Left ventricle myocardium inferior (tissue), 1 donor: ENCODE results near the gene CYTH4. TPM values are rescaled to one million over a fixed set of nuclear protein-coding genes. Genes with fewer than 3 reads are reported as not detected.

Experiments used
- DNase-seq: peaks from one replicate; pipeline ENCODE4 v3.0.0-alpha.2; 2020
- H3K27ac ChIP-seq: fragments of 200-600 bp; replicated peaks from 2 replicates; pipeline ENCODE4 v1.8.0; 2021
- H3K27me3 ChIP-seq: fragments of 200-600 bp; 2 replicates; pipeline ENCODE4 v1.8.0; 2021; ENCODE audit warnings: low read depth
- H3K36me3 ChIP-seq: fragments of 200-600 bp; 2 replicates; pipeline ENCODE4 v1.8.0; 2021
- H3K4me1 ChIP-seq: fragments of 200-600 bp; 2 replicates; pipeline ENCODE4 v1.8.0; 2021
- H3K4me3 ChIP-seq: fragments of 200-600 bp; 2 replicates; pipeline ENCODE4 v1.8.0; 2021; ENCODE audit warnings: mild to moderate bottlenecking, moderate library complexity
- H3K9me3 ChIP-seq: fragments of 200-600 bp; replicated peaks from 2 replicates; pipeline ENCODE4 v1.8.0; 2021
- intact Hi-C: fragments of 100-400 bp; cut with micrococcal nuclease; formaldehyde crosslinking; loops from one replicate; pipeline ENCODE4 v1.11.0; 2022
- total RNA-seq: library from RNA; stranded (reverse); fragmentation: NEBNext Ultra II Directional; extraction: Animal tissue kit (Norgen Biotek cat#: 25700); gene quantifications from one replicate; pipeline ENCODE4 v1.2.1, GENCODE V29; 2021
- TF ChIP-seq, protein P1 (sequence below): fragments of 200-600 bp; IDR thresholded peaks from 2 replicates; pipeline ENCODE4 v1.8.0; 2021; ENCODE audit warnings: antibody characterized with exemption, mild to moderate bottlenecking, borderline replicate concordance
- donor health status: DM: no; HTN: yes; CAD: no; lungs with severe emphysema.

The CYTH4 gene
- total RNA-seq, 1 donor from 2014 or later, result 4.8 TPM

DNA sequence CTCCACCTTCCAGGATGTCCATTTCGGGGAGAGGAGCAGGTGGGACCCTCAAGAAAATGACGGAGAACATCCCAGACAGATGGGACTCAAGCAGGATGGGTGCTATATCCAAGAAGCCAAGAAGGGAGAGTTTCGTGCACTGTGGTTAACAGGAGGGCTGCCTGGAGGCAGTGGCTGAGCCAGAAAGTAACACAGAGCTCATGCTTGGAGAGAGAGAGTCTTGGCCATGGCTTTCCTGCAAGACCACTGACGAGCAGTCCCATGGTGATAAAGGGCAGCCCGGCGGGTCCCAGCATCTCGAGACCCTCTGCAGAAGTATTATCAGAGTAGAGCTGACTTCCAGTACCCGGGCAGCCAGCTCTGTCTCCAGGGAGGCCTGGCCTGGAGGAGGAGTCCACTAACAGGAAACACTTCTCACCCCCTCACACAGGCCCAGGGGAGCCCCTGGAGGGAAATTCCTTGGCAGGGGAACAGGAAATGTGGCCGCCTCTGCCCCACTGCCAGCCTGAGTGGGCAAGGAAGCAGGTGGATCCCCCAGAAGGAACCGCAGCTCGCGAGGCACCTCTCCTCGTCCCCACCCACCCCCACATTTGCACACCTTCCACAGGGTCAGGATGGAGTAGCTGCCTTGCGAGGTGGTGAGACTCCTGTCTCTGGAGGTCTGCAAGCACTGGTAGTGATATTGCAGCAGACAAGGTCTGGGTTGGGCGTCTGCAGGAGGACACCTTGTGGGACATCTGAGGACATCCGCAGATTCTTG, 32.2 kb downstream of the CYTH4 start:
- no peaks in the 10 kb centered on the region for H3K36me3 ChIP-seq
- H3K9me3 ChIP-seq, result no peaks in the 10 kb centered on the region
- no peak overlapping the region for H3K4me3 ChIP-seq
- no peak for DNase-seq
- H3K4me1 ChIP-seq, result peaks cover 13% of the 10 kb centered on the region
- no peak overlapping the region for H3K27ac ChIP-seq
- peaks cover 73% of the 10 kb centered on the region for H3K27me3 ChIP-seq
- TF ChIP-seq, protein P1, sequence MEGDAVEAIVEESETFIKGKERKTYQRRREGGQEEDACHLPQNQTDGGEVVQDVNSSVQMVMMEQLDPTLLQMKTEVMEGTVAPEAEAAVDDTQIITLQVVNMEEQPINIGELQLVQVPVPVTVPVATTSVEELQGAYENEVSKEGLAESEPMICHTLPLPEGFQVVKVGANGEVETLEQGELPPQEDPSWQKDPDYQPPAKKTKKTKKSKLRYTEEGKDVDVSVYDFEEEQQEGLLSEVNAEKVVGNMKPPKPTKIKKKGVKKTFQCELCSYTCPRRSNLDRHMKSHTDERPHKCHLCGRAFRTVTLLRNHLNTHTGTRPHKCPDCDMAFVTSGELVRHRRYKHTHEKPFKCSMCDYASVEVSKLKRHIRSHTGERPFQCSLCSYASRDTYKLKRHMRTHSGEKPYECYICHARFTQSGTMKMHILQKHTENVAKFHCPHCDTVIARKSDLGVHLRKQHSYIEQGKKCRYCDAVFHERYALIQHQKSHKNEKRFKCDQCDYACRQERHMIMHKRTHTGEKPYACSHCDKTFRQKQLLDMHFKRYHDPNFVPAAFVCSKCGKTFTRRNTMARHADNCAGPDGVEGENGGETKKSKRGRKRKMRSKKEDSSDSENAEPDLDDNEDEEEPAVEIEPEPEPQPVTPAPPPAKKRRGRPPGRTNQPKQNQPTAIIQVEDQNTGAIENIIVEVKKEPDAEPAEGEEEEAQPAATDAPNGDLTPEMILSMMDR, result no peak
- intact Hi-C loops, result no loop called here

DNA sequence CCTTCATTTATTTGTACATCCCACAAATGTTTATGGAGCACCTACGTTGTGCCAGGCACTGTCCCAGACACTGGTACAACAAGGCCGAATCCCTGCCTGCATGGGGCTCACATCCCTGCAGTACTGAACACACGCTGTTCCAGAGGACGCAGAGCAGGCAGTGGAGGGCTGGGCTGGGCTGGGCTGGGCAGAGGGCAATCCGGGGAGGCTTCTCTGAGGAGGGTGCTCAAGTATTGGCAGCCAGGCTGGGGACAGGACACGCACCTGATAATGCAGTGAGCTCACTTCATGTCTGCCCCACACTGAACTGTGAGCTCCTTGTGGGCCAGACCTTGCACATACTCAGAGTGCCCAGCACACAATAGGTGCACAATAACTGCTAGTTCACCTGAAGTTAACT, 34.1 kb downstream of the CYTH4 start:
- no peak overlapping the region for H3K27ac ChIP-seq
- H3K9me3 ChIP-seq, result no peaks in the 10 kb centered on the region
- no peak overlapping the region for H3K4me3 ChIP-seq
- no peaks in the 10 kb centered on the region for H3K36me3 ChIP-seq
- TF ChIP-seq, protein P1, result no peak
- DNase-seq, result no peak
- peaks cover 86% of the 10 kb centered on the region for H3K27me3 ChIP-seq
- H3K4me1 ChIP-seq, result peaks cover 9% of the 10 kb centered on the region
- intact Hi-C loops, result no loop called here

DNA sequence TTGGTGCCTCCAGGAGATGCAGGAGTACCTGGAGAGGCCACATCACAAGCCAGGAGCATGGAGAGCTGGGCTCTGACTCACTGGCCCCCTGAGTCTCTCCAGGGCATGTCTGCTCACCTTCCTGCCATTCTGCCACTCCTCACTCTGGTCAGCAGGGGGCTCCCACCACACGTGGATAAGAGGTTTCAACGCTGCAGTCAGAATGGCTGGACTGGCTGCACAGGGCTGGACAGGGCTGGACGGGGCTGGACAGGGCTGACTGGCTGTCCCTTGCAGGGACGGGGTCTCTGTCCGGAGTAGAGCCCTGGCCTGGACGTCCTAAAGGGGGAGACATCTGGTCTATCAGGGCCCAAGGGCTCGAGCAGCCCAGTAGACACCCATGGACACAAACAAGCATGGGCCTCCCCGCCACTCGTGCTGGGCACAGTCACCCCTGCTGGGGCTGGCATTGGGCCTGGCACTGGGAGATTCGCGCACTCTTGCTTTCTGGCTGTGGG, 34.6 kb downstream of the CYTH4 start:
- no peak overlapping the region for H3K4me3 ChIP-seq
- no peak overlapping the region for H3K27ac ChIP-seq
- intact Hi-C loops, result no loop called here
- H3K9me3 ChIP-seq, result no peaks in the 10 kb centered on the region
- peaks cover 88% of the 10 kb centered on the region for H3K27me3 ChIP-seq
- peak; percentile 69 for DNase-seq
- no peaks in the 10 kb centered on the region for H3K36me3 ChIP-seq
- H3K4me1 ChIP-seq, result peaks cover 9% of the 10 kb centered on the region
- TF ChIP-seq, protein P1, result peak; percentile 87

DNA sequence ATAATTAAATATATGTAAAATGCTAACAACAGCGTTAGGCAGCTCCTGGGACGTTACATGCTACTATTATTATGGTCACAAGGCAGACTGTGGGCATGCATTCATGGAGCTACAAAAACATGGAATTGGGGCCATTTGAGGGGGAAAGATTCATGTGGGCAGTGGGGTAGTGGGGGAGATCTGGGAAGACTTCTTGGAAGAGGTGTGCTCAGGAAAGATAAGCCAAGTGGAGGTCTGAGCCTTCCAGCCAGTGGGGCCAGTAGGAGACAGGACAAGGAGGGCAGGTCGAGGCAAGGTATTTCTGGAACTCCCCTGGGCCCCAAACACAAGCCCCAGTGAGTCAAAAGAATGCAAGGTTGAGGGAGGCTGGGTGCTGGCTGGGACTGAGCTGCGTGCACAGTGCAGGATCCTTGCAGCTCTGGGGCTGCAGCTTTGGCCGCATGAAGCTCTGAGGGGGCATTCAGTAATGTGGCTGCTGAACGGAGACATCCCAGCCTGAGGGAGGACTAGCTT, 35.4 kb downstream of the CYTH4 start:
- no peak overlapping the region for H3K4me3 ChIP-seq
- no peaks in the 10 kb centered on the region for H3K9me3 ChIP-seq
- TF ChIP-seq, protein P1, result no peak
- intact Hi-C loops, result no loop called here
- peaks cover 9% of the 10 kb centered on the region for H3K4me1 ChIP-seq
- DNase-seq, result no peak
- H3K27me3 ChIP-seq, result peaks cover 94% of the 10 kb centered on the region
- no peak overlapping the region for H3K27ac ChIP-seq
- H3K36me3 ChIP-seq, result no peaks in the 10 kb centered on the region

DNA sequence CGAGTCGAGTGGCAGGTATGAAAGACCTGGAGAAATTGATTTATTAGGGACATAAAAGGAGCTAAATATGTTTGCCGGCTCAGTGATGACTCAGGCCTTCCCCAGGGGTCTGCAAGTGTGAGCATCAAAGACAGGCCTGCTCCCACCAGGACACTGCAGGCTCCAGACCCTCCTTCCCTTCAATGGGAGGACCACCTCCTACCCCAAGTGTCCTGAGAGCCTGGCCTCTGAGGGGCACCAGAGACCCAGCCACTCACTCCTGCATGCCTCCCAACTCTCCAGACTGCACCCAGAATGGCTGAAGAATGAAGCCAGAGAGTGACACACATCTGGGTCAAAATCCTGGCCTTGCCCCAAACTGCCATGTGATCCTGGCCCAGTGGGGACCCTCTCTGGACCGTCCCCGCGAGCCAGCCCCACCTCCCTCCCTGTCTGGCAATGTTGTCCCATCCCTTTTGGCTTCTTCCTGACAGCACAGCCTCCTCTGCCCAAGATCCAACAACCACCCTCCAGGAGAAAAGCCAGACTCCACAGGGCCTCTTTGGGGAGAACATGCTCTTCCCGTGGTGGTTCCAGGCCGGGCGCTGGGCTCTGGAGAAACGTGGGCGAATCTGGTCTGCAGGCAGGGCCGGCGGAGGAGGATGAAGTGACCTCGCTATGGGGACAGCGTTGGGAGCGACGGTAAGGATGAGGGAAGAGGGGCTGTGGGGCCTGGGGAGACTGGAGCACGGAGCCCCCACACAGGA, 36.2 kb downstream of the CYTH4 start:
- no peak for DNase-seq
- intact Hi-C loops, result no loop called here
- Histone ChIP-seq H3K27me3 (peaks cover 94% of the 10 kb centered on the region), H3K4me3 (no peak overlapping the region), H3K36me3 (no peaks in the 10 kb centered on the region), H3K4me1 (peaks cover 9% of the 10 kb centered on the region), H3K27ac (no peak overlapping the region), H3K9me3 (no peaks in the 10 kb centered on the region)
- TF ChIP-seq, protein P1, result no peak
